IPS-11a (cell line): ENCODE data around the gene SAPCD2.
"Not testable (repeated sequence)": the region's sequence is repeated elsewhere in the genome, so short reads cannot be mapped to it uniquely, and the experiment has no call there.

Experiments used
- H3K4me3 ChIP-seq: one replicate; pipeline ENCODE4 v1.5.1; 2013; ENCODE audit warnings: low read depth, low read length, control low read depth

Gene SAPCD2, protein sequence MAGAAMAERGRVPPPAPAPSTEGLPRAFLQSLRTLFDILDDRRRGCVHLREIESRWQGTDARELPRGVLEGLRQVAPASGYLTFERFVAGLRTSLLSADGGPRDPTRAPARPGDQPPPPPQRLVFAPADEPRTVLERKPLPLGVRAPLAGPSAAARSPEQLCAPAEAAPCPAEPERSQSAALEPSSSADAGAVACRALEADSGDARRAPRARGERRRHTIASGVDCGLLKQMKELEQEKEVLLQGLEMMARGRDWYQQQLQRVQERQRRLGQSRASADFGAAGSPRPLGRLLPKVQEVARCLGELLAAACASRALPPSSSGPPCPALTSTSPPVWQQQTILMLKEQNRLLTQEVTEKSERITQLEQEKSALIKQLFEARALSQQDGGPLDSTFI

DNA sequence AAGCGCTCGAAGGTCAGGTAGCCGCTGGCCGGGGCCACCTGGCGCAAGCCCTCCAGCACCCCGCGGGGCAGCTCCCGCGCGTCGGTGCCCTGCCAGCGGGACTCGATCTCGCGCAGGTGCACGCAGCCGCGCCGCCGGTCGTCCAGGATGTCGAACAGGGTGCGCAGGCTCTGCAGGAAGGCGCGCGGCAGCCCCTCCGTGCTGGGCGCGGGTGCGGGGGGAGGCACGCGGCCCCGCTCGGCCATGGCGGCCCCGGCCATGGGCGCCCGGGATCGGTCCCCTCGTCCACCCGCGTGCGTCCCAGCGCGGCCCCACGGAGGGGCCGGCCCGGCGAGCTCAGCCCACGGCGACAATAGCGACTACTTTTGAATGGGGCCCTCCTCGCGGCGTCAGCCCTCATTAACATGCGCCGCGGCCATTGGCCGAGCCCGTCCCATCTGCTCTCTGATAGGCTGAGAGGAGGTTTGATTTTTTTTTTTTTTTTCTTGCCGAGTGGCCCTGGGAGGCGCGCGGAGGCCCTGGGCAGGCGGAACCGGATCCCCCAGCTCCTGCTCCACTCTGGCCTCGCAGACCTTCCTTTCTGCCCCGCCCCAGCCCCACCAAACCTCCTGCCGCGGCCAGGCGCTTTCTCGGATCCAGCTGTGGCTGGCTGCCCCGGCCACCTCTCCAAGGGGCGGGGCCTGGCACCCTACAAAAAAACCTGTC, at the start of gene SAPCD2:
SAPCD2 (minus strand) TSS at position 357 of the 705 bp plus-strand sequence; CDS start at position 260, 97 bp downstream.
- peak within 1 kb of the TSS; percentile 56 for H3K4me3 ChIP-seq

DNA sequence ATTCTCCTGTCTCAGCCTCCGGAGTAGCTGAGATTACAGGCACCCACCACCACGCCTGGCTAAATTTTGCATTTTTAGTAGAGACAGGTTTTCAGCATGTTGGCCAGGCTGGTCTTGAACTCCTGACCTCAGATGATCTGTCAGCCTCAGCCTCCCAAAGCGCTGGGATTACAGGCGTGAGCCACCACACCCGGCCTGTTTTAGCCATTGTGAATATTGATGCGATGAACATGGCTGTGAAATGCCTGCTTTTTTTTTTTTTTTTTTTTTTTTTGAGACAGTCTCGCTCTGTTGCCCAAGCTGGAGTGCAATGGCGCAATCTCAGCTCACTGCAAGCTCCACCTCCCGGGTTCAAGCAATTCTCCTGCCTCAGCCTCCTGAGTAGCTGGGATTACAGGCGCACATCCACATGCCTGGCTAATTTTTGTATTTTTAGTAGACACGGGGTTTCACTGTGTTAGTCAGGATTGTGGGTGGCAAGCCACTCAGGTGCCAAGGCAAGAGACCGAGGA, 47.8 kb upstream of the SAPCD2 start:
- not testable (repeated sequence) for H3K4me3 ChIP-seq

DNA sequence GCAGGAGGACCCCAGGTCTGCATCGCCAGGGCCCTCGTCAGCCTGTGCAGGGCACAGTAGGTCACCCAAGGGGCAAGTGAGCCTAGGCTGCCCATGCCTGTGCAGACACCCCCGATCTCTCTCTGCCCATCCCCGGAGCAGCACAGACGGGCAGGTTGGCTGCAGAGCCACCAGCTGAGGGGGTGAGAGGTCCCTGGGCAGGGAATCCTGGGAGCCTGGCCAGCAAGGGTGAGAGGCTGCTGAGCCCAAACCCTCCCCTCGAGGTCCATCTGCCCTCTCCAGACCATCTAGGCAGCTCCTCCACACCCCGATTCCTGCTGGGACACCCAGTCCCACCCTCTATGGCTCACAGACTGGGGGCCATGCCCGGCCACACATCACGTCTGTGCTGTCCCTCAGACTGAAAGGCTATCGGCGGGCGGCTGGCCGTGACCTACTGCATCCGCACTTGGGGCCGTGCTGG, 46.9 kb upstream of the SAPCD2 start:
- no peak overlapping the region for H3K4me3 ChIP-seq

DNA sequence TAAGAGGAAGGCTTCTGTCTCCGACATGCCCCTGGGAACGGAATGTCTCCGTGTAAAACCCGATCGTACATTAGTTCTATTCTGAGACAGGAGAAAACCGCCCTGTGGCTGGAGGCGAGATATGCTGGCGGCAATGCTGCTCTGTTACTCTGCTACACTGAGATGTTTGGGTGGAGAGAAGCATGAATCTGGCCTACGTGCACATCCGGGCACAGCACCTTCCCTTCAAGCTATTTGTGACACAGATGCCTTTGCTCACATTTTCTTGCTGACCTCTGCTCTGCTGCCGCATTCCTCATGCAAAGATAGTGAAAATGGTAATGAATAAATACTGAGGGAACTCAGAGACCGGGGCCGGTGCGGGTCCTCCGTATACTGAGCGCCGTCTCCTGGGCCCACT, 46.4 kb upstream of the SAPCD2 start:
- no peak overlapping the region for H3K4me3 ChIP-seq

DNA sequence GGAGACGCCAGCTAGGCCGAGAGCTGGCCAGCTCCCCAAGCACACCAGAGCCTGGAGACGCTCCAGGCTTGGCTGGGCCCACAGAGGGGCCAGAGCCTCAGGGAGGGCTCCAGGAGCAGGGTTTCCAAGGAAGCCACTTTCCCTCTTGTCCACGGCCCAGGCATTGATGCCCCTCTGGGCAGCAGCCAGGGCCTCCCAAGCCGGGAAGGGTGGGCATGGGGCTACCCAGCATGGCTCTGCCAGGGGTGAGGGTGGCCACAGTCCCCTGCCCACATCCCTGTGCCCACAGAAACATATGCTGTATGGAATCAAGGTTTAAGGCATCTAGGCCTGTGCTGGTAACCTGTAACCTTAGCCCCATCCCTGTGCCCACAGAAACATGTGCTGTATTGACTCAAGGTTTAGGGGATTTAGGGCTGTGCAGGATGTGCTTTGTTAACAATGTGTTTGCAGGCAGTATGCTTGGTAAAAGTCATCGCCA, 45.7 kb upstream of the SAPCD2 start:
- H3K4me3 ChIP-seq, result no peak overlapping the region

DNA sequence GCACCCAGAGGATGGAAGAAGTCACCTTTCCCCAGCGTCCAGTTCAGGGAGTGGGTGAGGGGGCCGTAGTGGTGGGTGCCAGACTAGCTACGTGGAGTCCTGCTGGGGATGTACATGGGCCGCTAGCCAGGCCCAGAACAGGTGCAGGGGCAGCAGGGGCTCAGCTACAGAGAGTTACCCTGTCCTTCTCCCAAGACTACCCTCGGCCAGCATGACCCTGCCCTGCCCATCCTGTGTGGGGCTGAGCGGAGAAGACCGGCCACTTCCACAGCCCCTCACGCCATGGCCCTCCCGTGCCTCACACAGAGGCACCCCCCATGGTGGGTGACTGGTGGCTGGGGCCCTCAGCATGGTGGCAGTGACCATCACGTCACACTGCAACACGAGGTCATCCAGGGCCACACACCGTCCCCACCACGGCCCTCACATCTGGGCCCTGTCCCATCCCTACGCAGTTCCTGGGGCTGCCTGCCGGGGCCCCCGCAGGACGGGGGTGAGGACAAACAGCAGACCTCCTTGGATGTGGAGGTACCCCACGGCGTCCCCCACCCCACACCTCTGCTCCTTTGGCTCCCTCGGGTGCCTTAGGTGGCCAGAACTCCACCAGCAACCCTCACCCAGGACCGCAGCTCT, 45.2 kb upstream of the SAPCD2 start:
- no peak overlapping the region for H3K4me3 ChIP-seq

DNA sequence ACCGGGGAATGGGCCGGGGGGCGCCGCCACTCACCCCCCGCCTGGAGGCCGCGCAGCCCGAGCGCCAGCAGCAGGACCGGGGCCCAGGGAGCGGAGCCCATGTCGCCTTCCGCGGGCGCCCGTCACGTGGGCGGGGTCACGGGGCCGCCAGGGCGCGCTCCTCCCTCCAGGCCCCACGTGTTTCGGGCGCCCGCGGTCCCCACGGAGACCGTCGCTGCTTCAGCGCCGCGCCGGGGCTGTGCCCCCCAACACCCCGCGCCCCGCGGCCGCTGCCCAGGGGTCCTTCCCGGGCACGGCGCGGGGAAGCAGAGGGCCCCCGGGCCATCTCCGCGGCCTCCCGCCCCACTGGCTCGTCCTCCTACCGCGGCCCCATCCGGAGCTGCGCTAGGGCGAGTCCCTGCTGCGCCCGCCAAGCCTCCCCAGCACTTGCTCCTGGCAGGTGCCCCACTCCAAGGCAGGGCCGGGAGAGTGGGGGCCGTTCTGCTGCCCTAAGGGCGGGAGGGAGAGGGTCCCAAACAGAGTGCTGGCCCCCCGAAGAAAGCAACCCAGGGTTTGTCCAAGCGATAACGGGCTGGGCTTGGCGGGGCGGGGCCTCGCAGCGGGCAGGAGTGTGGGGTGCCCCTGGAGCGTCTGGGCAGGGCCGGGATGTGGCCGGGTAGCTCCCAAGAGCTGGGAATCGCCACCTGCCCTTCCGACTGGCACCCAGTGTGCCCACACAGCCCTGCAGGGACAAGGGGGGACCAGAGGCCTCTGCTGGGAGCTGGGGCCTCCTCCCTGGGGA, 44.4 kb upstream of the SAPCD2 start, which contains the start of gene DPP7:
DPP7 (minus strand) TSS at position 121 of the 781 bp plus-strand sequence; CDS start at position 101, 20 bp downstream.
- peak within 1 kb of the TSS; percentile 8 for H3K4me3 ChIP-seq

DNA sequence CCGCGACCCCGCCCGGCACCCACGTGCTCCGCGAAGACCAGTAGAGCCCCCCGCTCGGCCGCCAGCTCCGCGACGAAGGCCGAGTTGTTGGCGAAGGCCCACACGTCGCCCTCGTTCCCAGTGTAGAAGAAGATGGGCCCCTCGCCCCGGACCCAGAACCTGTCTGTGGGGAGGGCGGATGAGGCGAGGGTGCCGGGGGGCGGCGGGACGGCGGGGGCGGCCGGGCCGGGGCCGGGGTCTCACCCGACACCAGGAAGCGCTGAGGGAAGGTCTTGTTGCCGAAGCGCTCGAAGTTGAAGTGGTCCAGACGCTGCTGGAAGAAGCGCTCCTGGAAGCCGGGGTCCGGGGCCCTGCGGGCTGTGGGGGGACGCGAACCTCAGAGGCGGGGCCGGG, 43.9 kb upstream of the SAPCD2 start:
- no peak overlapping the region for H3K4me3 ChIP-seq

DNA sequence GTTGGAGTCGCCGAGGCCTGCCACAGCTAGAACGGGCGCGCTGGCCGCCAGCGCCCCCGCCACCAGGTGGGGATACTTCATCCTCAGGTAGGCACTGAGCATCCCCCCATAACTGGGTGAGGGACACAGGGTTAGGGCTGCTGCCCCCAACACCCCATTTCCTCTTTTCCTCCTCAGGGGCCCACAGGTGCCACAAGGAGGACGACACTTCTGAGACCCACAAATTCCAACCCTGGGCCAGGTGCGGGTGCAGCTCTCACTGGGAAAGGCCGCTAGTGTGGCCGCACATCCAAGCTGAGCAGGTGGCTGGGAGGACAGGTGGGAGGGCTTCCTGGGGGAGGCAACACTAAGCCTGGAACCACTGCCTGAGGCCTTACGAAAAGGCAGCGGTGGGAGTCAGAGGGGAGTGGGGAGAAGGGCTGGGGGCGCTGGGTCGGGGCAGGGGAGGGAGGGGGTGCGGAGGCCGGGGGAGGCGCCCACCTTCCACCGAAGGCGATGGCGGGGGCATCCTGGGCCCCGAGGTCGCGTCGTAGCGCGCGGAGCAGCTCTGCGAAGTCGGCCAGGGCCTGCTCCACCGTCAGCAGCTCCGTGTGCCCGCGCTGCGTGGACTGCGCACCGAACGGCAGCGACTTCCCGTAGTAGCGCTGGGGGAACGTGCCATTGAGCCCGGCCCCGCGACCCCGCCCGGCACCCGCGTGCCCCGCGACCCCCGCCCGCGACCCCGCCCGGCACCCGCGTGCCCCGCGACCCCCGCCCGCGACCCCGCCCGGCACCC, 43.2 kb upstream of the SAPCD2 start:
- no peak overlapping the region for H3K4me3 ChIP-seq

DNA sequence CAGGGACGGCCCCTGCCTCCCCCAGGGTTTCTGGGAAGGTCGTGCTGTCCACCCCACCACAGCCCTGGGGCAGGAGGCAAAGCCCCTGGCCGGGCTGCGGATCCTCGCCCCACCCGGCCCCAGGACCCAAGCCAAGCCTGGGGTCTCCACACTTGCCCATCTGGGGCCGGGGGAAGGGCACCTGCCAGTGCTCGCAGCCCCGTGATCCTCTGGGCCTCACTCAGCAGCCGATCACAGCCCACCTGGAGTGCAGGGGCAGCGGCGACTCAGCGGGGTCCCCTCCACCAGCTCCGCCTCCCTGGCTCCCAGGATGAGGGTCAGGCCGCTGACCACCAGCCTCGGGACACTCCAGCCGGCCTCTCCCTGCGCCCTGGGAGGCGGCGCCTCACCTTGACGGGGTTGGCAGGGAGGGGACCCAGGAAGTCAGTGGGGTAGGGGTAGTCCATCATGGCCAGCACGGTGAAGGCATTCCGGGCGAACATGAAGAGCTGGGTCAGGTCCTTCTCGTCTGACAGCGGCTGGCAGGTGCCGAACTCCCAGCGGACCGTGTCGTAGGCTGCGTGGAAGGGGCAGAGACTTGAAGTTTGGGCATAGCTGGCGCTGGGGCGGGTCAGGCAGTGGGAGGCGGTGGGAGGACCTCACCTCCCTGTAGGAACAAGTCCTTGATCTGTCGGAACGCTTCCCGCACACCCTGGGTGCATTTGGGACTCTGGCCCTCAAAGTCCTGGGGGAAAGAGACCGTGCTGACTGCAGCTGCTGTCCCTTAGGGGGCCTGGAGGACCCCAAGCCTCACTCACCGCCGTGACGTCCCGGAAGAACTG, 42.4 kb upstream of the SAPCD2 start:
- no peak overlapping the region for H3K4me3 ChIP-seq

DNA sequence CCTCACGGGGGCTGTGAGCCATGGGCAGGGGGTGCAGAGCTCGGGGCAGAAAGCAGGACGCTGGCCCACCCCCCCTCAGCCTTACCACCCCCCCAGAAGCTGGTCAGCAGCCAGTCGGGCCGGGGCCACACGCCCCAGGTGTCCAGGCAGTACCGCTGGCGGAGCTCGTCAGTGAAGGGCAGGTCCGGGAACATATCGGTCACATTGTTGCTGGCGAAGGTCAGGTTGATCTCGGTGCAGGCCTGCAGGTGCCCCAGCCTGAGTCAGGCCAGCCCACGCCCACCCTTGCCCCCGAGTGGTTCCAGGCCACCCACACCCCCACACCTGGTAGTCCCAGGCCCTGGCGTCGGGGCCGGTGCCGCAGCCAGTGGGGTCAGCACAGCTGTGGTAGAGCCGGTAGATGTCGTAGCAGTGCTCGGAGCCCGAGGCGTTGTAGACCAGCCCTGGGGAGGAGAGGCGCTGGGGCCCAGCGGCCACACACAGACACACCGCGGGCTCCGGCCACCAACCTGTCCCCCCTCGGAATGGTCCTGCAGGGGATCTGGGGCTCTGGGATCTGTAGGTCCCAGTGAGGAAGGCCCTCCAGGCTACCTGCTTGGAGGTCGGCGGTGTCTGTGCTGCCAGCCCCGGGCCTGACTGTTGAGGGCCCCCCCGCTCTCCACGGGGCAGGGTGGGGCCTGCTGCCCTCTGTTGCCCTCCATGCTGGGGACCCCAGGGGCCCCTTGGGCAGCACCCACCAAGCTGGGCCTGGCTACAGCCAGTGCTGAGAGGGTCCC, 41.6 kb upstream of the SAPCD2 start:
- no peak overlapping the region for H3K4me3 ChIP-seq

DNA sequence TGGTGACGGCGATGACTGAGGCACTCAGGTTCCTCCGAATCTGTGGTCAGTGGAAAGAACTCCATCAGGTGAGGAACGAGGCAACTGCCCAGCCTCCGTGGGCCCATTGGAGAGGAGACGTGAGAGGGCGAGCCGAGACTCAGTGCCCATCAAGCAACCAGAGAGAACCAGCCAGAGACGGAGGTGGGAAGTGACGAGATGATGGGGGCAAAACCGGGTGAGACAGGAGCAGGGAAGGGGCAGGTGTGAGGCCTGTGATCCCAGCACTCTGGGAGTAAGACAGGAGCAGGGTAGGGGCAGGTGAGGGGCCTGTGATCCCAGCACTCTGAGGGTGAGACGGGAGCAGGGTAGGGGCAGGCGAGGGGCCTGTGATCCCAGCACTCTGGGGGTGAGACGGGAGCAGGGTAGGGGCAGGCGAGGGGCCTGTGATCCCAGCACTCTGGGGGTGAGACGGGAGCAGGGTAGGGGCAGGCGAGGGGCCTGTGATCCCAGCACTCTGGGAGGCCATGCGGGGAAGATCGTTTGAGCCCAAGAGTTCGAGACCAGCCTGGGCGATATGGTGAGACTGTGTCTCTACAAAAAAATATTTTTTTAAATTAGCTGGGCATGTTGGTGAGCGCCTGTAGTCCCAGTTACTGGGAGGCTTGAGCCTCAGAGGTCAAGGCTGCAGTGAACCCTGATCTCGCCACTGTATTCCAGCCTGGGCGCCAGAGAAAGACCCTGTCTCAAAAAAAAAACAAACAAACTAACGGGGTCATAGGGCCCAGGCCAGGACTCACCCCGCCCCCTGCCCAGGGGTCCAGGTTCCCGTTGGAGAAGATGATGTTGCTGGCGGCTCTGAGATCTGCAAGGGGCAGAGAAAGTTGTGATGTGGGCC, 40.8 kb upstream of the SAPCD2 start:
- H3K4me3 ChIP-seq, result no peak overlapping the region

DNA sequence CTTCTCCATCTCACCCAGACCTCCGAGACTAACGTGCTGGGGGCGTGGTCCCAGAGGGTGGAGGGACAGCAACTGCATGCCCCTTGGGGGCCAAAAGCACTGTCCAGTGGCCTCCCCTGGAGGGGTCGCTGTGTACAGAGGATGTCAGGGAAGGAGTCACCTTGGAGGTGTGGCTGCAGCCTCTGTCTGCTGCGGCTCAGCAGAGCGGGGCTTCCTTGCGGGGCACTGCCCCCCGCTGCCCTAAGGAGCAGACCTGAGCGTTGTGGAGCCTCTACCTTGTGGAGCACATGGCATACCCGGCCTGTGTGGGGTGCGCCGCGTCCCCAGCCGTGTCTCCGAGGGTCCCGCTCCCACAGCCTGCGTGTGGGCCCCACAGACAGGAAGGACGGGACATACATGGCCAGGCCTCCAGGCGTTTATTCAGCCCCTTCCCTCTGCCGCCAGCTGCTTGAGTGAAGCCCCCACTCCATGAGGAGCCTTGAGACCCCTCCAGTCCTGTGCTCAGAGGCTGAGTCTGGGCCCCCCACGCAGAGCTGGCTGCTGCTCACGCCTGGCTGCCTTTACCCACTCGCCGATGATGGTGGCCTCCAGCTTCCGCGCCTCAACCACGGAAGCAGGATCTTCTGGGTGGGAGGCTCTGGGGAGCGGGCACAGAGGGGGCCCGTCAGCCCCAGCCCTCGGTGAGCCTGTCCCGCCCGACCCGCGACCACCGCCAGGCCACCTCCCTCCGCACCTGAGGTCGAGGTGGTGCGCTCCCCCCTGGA, 40.0 kb upstream of the SAPCD2 start:
- H3K4me3 ChIP-seq, result no peak overlapping the region

DNA sequence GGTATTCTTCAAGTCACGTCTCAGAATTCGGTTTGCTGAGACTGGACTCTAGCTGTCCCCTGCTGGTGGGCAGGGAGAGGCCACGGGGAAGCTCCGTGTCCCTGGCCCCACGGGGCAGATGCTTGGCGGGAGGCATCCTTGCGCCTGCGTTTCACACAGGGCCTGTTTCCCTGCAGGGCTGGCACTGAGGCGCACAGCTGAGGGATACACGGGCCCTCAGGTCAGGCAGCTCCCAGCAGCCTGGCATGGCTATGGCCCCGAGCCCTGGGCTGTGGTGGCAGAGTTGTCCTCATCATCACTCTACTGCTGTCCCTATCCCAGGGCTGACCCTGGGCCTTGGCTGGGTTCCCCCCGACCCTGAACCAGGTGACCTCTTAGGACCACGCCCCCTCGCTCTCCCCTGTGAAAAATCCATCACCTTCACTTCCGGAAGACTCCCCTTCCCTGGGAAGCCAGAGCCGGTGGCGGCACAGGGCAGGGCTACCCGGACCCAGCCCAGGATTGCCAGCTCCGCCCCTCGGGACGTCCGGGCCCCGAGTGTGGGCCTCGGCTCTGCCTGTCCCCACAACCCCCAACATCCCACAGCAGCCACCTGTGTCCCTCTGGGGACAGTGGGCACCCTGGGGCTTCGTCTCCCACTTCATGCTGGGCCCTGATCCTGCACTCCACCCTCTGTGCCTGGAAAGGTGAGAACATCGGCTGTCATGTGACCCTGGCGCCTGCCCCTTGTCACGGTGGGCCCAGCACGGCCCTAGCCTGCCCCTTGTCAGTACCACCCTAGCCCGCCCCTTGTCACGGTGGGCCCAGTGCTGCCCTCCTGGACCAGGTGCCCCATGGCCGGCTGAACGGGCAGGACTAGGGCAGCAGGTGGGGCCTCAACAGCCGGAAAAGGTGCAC, 39.1 kb upstream of the SAPCD2 start:
- no peak overlapping the region for H3K4me3 ChIP-seq

DNA sequence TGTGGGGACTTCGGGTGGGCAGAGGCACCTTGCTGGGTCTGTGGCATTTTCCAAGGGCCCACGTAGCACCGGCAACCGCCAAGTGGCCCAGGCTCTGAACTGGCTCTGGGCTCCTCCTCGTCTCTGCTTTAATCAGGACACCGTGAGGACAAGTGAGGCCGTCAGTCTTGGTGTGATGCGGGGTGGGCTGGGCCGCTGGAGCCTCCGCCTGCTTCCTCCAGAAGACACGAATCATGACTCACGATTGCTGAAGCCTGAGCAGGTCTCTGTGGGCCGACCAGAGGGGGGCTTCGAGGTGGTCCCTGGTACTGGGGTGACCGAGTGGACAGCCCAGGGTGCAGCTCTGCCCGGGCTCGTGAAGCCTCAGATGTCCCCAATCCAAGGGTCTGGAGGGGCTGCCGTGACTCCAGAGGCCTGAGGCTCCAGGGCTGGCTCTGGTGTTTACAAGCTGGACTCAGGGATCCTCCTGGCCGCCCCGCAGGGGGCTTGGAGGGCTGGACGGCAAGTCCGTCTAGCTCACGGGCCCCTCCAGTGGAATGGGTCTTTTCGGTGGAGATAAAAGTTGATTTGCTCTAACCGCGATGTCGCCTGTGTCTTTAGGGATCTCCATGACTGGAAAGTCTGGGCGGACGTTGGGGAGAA, 38.4 kb upstream of the SAPCD2 start:
- H3K4me3 ChIP-seq, result no peak overlapping the region
